ENCODE data around the gene AGBL2. TPM values are rescaled to one million over a fixed set of nuclear protein-coding genes. Genes with fewer than 3 reads are reported as not detected.

The AGBL2 gene
- total RNA-seq, 1 experiment from 2014 or later, result 0.48 TPM

DNA sequence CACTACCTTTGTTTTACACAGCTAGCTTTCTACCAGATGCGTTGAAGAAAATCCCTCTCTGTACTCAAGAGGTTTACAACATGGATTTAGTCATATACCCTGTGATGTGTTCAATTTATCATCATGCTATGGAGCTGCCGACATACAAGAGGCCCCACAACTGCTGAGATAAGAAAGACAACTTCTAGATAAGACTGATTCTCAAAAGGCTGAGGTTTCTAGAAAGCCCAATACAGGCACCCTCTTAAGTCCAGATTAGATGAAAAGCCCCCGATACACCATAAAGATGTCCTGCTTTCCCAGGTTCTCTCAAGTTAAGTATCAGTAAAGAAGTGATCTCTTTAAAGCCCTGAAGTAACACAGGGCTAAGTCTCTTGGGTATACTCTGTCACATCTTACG is 87.1 kb downstream of the AGBL2 start:
- no peak for DNase-seq (ENCODE audit: low read depth)

DNA sequence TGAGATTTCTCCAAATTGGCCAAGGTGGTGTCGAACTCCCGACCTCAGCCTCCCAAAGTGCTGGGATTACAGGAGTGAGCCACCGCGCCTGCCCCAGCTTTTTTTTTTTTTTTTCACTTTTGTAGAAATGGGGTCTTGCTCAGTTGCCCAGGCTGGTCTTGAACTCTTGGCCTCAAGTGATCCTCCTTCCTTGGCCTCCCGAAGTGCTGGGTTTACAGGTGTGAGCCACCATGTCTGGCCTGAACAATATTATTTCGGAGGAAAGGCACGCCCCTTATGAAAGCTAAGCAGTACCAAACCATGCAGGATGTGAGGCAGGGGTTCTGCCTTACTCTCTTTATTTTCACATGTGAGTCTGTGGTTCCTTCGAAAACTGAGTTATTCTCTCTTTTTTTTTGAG is 88.9 kb downstream of the AGBL2 start:
- no peak for DNase-seq (ENCODE audit: low read depth)

DNA sequence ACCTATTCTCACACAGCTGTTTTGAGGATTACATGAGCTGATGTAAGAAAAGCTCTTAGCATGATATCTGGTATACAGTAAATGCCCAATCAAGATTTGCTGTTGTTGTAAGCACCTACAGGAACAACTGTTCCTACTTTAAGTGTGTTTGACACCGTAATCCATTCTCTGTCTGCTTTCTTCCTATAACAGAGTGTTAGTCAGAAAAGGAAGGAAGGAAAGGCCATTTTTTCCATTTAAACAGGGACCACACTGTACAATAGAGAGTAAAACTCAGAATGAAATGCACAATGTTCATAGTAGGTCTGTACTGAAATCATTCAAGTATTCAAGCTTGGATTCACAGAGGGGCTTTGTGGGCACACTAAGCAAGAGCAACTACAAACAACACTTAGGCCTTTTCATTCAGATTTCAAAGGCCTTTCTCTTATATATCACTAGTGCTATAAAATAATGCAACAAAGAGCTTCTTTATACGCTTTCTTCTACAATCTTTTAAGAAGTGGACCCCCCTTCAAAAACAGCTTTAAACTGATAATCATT is 94.3 kb downstream of the AGBL2 start:
- no peak for DNase-seq (ENCODE audit: low read depth)

DNA sequence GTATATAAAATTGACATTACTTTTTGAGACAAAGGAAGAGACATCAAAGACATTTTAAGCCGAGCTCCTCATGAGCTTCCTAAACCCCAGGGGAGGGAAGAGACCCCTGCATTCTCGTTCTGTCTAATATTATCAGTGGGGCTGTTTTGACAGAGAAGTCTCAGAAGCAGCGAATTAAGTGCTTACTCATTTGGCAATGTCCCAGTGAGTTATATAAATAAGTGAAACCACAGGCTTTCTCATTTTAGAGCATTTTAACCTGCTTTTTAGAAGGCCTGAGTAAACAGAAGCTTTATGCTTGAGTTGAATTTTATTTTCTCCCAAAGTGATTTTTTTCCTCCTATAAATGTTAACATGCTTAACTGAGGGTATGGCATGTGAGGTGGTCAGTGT is 97.8 kb downstream of the AGBL2 start:
- DNase-seq (ENCODE audit: low read depth), result peak; percentile 59

DNA sequence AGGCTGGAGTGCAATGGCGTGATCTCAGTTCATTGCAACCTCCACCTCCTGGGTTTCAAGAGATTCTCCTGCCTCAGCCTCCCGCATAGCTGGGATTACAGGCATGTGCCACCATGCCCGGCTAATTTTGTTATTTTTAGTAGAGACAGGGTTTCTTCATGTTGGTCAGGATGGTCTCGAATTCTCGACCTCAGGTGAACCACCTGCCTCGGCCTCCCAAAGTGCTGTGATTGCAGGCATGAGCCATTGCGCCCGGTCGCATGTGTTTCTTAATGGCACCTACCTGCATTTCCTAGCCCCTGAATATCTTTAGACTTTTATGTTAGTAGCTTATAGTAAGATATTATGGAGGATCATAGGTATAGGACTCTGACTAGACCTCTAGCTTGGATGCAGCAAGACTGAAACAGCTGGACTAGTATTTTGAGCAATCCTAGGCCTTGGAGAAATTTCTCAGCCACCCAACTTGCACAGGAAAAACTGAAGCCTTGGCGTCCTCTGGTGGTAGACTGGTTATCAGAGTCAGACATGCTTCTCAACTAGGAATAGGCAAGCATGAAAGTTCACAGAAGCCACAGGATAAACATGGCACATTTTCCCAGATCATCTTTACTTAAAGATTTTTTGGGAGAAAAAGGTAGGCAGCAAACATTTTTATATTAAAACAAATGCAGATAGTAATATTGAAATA is 98.3 kb downstream of the AGBL2 start:
- DNase-seq (ENCODE audit: low read depth), result peak; percentile 52

DNA sequence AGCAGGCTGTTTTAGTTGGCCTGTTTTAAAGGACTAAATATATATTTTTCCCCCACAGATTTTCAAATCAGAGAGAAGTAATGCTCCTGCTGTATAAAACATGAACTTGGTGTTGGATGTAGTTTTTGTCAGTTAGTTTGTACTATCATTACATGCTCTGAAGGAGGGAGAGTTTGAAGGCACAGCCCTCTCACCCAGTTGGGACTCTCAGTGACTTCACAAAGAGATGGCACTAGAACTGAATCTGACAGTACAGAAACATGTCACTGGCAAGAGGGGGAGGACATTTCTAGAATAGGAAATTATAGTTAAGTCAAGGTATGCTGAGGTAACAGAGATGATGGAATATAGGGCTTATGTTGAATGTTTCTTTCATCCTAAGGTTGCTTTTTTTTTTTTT is 99.9 kb downstream of the AGBL2 start:
- DNase-seq (ENCODE audit: low read depth), result no peak

DNA sequence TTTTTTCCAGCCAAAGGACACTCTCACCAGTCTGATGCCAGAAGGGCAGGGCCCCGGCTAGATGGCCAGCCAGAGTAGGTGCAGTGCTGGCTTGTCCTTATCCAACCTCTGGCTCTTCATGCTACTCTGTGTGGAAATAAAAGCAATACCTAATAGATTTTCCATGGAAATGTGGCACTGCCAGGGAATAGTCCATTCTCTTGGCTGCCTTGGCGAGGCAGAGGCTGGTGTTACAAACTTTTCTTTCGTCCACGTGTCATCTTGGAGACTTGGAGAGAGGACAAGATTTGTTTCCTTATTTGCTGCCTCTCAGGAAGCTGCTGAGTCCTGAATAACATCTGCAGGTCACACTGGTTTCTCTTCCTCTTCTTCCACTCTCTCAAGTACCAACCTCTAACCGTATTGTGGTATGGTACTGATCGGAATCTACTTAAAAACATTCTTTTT is 103.8 kb downstream of the AGBL2 start:
- no peak for DNase-seq (ENCODE audit: low read depth)

DNA sequence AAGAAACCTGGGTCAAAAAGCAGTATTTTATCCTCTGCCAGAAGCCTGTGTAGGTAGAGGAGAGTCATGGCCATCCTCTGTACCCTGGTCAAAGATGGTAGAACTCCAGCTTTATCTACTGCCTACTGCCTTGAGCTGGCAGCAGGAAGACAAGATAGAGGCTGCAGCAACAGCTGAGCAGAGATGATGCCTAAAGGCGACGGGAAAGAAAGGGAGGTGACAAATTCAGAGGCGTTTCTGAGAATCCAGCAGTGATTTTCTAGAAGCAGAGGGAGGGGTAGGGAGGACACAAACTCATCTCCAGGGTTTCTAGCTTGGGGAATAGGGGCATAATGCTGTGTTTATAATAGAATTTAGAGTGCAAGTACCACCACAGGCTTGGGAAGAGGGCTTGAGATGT is 105.5 kb downstream of the AGBL2 start:
- no peak for DNase-seq (ENCODE audit: low read depth)

Other genes with a start within 250 kb of the AGBL2 start
- 45.6 and 52.5 TPM in 2 replicates for gene CELF1, start 162.2 kb downstream of the AGBL2 start, total RNA-seq (2014; rRNA removed; shearing (Covaris generic))
- gene PTPMT1, start 149.8 kb downstream of the AGBL2 start, total RNA-seq (2014; rRNA removed; shearing (Covaris generic)), result 86.9 and 103 TPM in 2 replicates
- 19.9 and 20.3 TPM in 2 replicates for gene KBTBD4, start 136.4 kb downstream of the AGBL2 start, total RNA-seq (2014; rRNA removed; shearing (Covaris generic))
- gene NDUFS3, start 136.3 kb downstream of the AGBL2 start, total RNA-seq (2014; rRNA removed; shearing (Covaris generic)), result 78.8 and 95.5 TPM in 2 replicates
- not detected in 2 replicates for gene FAM180B, start 128.7 kb downstream of the AGBL2 start, total RNA-seq (2014; rRNA removed; shearing (Covaris generic))
- gene C1QTNF4, start 121.0 kb downstream of the AGBL2 start, total RNA-seq (2014; rRNA removed; shearing (Covaris generic)), result not detected in 2 replicates
- 135 and 158 TPM in 2 replicates for gene MTCH2, start 72.8 kb downstream of the AGBL2 start, total RNA-seq (2014; rRNA removed; shearing (Covaris generic))
- 24.0 and 27.0 TPM in 2 replicates for gene FNBP4, start 52.0 kb upstream of the AGBL2 start, total RNA-seq (2014; rRNA removed; shearing (Covaris generic))
- gene NUP160, start 133.0 kb upstream of the AGBL2 start, total RNA-seq (2014; rRNA removed; shearing (Covaris generic)), result 27.1 and 27.4 TPM in 2 replicates

Measured in RPMI7951 (cell line).